GM10266 (cell line): ENCODE measurements around the gene MSL2.
A peak's percentile ranks its signal among the peaks of the same experiment; 100 is the strongest.
"Not testable (repeated sequence)": the region's sequence is repeated elsewhere in the genome, so short reads cannot be mapped to it uniquely, and the experiment has no call there.

Experiments used
- DNase-seq: peaks from one replicate; pipeline ENCODE4 v3.0.0; 2012; ENCODE audit errors: extremely low spot score
- TF ChIP-seq, protein P1 (sequence below): IDR thresholded peaks from 2 replicates; pipeline ENCODE4 v1.5.1; 2012; ENCODE audit warnings: mild to moderate bottlenecking, low read depth; ENCODE audit not compliant: control insufficient read depth, insufficient read depth; ENCODE audit errors: missing control alignments

MSL2 gene

DNA sequence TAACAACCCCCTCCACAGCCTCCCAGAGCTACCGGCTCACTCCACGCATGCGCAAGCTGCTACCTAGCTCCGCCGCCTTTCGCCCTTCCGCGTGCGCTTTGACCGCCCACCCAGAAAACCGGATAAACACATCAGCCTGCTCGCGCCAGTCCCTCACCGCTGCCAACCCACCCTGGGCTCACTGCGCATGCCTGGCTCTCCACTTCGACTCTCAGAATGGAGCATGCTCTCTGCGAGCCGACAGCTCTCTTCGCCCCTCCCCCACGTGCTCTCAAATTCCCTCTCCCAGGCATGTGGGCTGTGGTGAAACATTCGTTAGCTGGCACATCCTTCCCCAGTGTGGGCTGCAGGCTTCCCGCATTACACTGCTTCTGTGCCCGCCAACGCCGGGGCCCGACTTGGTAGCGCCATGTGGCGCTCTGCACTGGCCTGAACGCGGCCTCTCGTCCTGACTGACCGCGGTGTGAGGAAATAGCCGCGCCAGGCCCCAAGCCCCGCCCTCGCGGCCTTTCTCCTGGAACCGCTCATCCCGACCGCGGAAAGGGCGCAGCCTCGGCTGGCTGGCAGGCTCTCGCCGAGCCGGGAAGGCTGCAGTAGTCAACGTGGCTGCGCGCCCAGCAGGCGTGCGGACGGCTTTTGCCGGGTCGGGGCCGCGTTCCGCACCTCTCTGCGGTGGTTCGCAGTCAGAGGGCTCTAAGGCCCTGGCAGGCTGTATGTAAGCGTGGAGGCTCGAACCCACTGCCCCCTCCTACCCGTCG lies 445 bp upstream of the MSL2 start:
- TF ChIP-seq, protein P1, sequence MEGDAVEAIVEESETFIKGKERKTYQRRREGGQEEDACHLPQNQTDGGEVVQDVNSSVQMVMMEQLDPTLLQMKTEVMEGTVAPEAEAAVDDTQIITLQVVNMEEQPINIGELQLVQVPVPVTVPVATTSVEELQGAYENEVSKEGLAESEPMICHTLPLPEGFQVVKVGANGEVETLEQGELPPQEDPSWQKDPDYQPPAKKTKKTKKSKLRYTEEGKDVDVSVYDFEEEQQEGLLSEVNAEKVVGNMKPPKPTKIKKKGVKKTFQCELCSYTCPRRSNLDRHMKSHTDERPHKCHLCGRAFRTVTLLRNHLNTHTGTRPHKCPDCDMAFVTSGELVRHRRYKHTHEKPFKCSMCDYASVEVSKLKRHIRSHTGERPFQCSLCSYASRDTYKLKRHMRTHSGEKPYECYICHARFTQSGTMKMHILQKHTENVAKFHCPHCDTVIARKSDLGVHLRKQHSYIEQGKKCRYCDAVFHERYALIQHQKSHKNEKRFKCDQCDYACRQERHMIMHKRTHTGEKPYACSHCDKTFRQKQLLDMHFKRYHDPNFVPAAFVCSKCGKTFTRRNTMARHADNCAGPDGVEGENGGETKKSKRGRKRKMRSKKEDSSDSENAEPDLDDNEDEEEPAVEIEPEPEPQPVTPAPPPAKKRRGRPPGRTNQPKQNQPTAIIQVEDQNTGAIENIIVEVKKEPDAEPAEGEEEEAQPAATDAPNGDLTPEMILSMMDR: no peak
- peak; percentile 97 for DNase-seq

DNA sequence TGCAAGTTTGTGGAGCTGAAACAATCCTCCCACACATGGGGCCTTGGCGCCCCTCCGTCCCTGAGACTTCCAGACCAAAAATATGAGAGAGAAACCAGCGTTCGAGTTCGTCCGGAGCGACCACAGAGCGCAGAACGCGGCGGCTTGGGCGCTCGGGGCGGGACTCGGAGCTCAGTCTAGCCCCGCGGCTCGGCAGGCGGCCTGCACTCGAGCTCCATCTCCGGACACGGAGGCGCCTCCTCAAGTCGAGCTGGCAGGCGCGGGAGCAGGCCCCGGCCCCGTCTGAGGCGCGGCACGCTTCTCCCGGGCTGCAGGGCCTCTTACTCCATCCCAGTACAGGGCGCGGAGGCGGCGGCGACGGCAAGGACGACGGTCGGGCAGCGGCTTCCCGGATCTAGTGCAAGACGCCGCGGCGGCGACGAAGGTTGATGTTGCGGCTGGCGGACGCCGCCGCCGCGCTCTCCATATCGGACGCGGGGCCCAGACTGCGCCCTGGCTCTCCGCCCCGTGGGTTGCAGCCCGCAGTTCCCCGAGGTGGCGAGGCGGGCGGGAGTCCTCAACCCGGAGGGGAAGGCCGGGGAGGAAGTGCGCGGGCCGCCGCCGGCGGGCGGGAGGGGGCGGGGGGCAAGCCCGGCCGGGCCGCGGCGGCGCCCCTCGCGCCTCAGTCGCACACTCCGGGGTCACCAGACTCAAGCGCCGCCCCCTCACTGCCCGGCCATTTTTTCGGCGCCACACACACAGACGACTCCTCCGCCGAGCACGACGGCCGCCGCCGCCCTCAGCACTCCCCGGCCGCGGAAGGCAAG lies 674 bp downstream of the MSL2 start:
- TF ChIP-seq, protein P1: no peak
- DNase-seq: peak; percentile 84

DNA sequence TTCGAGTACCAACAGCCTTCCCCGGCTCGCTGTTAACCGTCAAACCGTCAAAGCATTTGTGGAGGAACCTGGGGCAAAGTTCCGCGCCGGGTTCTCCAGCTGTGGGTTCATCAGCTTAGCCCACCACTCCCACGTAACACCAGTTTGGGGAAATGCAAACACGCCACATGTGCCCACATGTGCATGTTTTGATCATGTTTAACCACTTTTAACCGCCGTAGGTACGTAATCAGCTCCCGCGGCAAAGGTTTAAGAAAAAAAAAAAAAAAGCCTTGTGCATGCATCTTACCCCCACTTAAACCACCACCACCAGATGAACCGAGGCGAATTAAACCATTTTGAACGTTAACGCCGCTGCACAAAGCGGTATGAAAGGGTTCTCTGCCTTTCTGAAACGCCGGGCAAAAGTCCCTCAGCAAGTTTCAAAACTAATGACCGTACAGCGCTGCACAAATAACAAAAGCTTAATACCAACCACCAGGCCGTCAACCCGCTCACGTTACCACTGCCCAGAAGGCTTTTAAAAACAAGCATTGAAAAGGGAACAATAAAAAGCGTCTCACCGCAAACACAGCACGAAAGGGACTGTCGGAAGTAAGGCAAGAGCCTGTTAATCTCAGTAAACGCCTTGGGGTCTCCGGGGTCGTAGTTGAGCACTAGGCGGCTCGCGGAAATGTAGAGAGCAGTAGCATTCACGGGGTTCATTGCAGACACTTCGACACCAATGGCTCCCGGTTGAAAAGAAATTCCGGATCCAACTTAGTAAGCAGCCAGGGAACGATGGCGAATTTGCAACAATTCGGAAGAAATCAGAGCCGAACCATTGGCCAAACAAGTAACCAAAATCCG lies 1.5 kb downstream of the MSL2 start:
- no peak for DNase-seq

DNA sequence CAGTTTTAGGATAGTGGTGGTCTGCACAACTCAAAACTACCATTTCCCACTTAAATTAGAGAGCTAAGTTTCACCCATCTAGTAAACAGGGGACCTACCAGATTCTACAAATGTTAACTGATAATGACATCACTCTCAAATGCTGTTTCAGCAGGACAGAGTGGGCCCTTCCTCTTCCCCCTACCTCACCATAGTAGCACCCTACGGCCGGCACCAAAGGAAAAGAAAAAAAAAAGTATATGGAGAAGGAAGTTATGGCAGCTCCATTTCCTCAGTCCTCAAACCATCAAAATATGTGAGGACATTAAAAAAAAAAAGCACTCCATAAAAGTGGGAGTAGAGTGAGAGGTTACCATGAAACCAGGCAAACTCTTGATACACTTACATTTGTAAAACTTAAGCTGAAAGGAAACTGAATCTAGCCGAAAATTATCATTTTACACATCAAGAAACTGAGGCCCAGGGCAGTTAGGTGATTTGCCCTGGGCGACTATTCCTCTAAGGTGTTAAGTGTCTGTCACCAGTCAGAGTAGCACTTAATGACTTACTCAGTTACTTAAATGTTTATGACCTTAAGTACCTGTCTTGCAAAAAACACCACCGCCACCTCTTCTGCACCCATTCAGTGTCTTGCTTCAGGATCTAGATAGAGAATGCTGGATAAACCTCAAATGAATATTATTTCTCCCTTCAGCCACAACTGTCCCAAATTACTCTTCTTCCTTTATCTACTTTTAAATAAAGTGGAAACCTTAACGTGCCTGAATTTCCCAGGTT lies 2.7 kb downstream of the MSL2 start:
- no peak for DNase-seq
- TF ChIP-seq, protein P1: no peak

More for the DNA sequence above, 1.5 kb downstream of the MSL2 start:
- TF ChIP-seq, protein P1: no peak

GRCh38 chr3:136192831-136193230 lies 3.3 kb downstream of the MSL2 start:
- no peak for DNase-seq
- TF ChIP-seq, protein P1: no peak

- DNase-seq: not testable (repeated sequence)
These were observed 3.9 kb downstream of the MSL2 start for GRCh38 chr3:136192195-136192594.

GRCh38 chr3:136189859-136190617 lies 6.1 kb downstream of the MSL2 start:
- TF ChIP-seq, protein P1: no peak
- DNase-seq: no peak
